ENCODE results near the gene GMPR2. TPM values are rescaled to one million over a fixed set of nuclear protein-coding genes. Genes with fewer than 3 reads are reported as not detected.

The GMPR2 gene
- total and polyA plus RNA-seq, 2 of the 4 experiments (the other 2 are of a cell fraction) = 63.7 to 92.5 TPM

- no peak for TF ChIP-seq RCOR1 (IDR thresholded peaks at IDR 0.05; ENCODE audit: insufficient replicate concordance, low read length)
Observed at GRCh38 chr14:24255931-24256711, 23.4 kb downstream of the GMPR2 start (continued).

- Histone ChIP-seq H3K4me2 (ENCODE audit: low read depth, low read length) (no peak overlapping the region), H2BK5ac (ENCODE audit: low read depth, low read length, poor library complexity, severe bottlenecking) (no peak overlapping the region), H2AK9ac (replicated peaks; ENCODE audit: low read depth, low read length, poor library complexity) (no peak overlapping the region), H3K18ac (ENCODE audit: low read depth, low read length) (no peak overlapping the region), H3K27ac (ENCODE audit: insufficient read depth, low read length) (no peak overlapping the region), H3K4ac (ENCODE audit: low read depth, low read length) (no peak overlapping the region), H3K56ac (ENCODE audit: extremely low read depth, insufficient read depth, low read length) (no peak overlapping the region), H3K9me3 (ENCODE audit: control insufficient read depth, insufficient read depth, low read length) (no peaks in the 10 kb centered on the region), H2BK120ac (ENCODE audit: low read depth, low read length) (0 out of 2 replicates have a peak overlapping the region, but pooled peaks have one; percentile 17), H2BK20ac (ENCODE audit: low read depth, low read length) (no peak overlapping the region), H3K14ac (replicated peaks; ENCODE audit: low read depth, low read length) (no peak overlapping the region), H4K8ac (ENCODE audit: low read depth in 2 of 2, low read length in 2 of 2) (no peak overlapping the region), H3K36me3 (ENCODE audit: control insufficient read depth, insufficient read depth, low read length) (peaks cover 2% of the 10 kb centered on the region; the same call in 1 of the 2 replicates), H4K5ac (ENCODE audit: low read depth, low read length) (no peak overlapping the region), H3K23ac (ENCODE audit: low read depth, low read length) (no peak overlapping the region), H3K4me1 (ENCODE audit: control insufficient read depth, insufficient read depth, low read length) (peaks cover 16% of the 10 kb centered on the region), H2AK5ac (ENCODE audit: low read depth, low read length) (no peak overlapping the region), H2BK15ac (ENCODE audit: low read depth, low read length) (no peak overlapping the region), H3K9me1 (ENCODE audit: insufficient read depth, low read length) (peaks cover 30% of the 10 kb centered on the region), H3K27me3 (ENCODE audit: control insufficient read depth, insufficient read depth, low read length) (no peaks in the 10 kb centered on the region), H3K4me3 (ENCODE audit: insufficient read depth, low read depth, low read length) (no peak overlapping the region), H2AFZ (replicated peaks; ENCODE audit: low read length, poor library complexity) (no peak overlapping the region), H3K9ac (ENCODE audit: low read depth, low read length) (no peak overlapping the region), H4K91ac (ENCODE audit: insufficient read depth, low read depth, low read length) (no peak overlapping the region), H3K79me1 (ENCODE audit: low read depth in 1 of 2, low read length in 2 of 2) (peaks cover 0 to 2% of the 10 kb centered on the region in 2 experiments; a peak in 1 of 4 replicates), H4K20me1 (ENCODE audit: insufficient read depth, low read length) (no peaks in the 10 kb centered on the region)
- dilution Hi-C loops (cut with HindIII; ENCODE audit: low sequenced_read_pairs, unreplicated experiment) (no loop called here), intact Hi-C loops (cut with micrococcal nuclease) (loop anchor here (2.0 kb wide), 1 partner anchor 14 kb away; the partner anchor contains the start of gene RABGGTA), in situ Hi-C loops (cut with MboI; ENCODE audit: low sequenced_read_pairs) (no loop called here)
- DNase-seq (no peak), ATAC-seq (ENCODE audit: low read depth) (0 out of 2 replicates have a peak, but pooled peaks have one; percentile 31)
- ChIA-PET POLR2A (ENCODE audit: unreplicated experiment) (interaction anchor here (0.6 to 0.8 kb wide), 2 partner anchors 14 to 15 kb away, joined by 3 to 11 read pairs; partner anchors contain the start of gene RABGGTA), CTCF (no interaction called here)
- no TSS peak for BruUV-seq (replicated peaks)
- WGBS, 2 experiments (ENCODE audit: extremely low coverage in 2 of 2, insufficient read length in 1 of 2) = 40% methylated on average over 1 of the region's 4 CpGs; no CpG with 5 or more reads in 1 of the 2 experiments
- no peak for TF ChIP-seq NFE2L2 (IDR thresholded peaks at IDR 0.05; ENCODE audit: low read depth, low read length)
- TF ChIP-seq USF2 (IDR thresholded peaks at IDR 0.05; ENCODE audit: low read depth, low read length) = no peak
- TF ChIP-seq MXI1 (IDR thresholded peaks at IDR 0.05; ENCODE audit: borderline replicate concordance, low read depth, low read length) = no peak
- no peak for TF ChIP-seq RAD21 (IDR thresholded peaks at IDR 0.05; ENCODE audit: low read length)
- no peak for TF ChIP-seq MAZ (IDR thresholded peaks at IDR 0.05; ENCODE audit: borderline replicate concordance, low read depth, low read length)
- no peak for TF ChIP-seq POLR2A (IDR thresholded peaks at IDR 0.05; ENCODE audit: low read depth, low read length)
- TF ChIP-seq CTCF (conservative IDR thresholded peaks at IDR 0.05; ENCODE audit: low read depth, low read length) = no peak
- TF ChIP-seq, protein P1, sequence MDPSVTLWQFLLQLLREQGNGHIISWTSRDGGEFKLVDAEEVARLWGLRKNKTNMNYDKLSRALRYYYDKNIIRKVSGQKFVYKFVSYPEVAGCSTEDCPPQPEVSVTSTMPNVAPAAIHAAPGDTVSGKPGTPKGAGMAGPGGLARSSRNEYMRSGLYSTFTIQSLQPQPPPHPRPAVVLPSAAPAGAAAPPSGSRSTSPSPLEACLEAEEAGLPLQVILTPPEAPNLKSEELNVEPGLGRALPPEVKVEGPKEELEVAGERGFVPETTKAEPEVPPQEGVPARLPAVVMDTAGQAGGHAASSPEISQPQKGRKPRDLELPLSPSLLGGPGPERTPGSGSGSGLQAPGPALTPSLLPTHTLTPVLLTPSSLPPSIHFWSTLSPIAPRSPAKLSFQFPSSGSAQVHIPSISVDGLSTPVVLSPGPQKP (IDR thresholded peaks at IDR 0.05; ENCODE audit: borderline replicate concordance, low read depth, low read length) = no peak
- no peak for TF ChIP-seq CHD1 (IDR thresholded peaks at IDR 0.05; ENCODE audit: low read depth, low read length)
- no peak for TF ChIP-seq RFX5 (IDR thresholded peaks at IDR 0.05; ENCODE audit: low read depth, low read length)
- TF ChIP-seq BHLHE40 (IDR thresholded peaks at IDR 0.05; ENCODE audit: low read depth, low read length) = no peak
Observed at GRCh38 chr14:24256960-24257359, 24.2 kb downstream of the GMPR2 start.

Data from IMR-90 (cell line).